GM19328 (cell line): ENCODE data around the gene GPR153.
A peak's percentile ranks its signal among the peaks of the same experiment; 100 is the strongest.

Experiments used
- ATAC-seq: cut with Tn5 transposase; IDR thresholded peaks from one replicate; pipeline ENCODE4 v1.9.1; 2021; ENCODE audit warnings: mild to moderate bottlenecking, moderate library complexity; ENCODE audit not compliant: unreplicated experiment

The GPR153 gene

GRCh38 chr1:6207075-6207885 is 53.6 kb downstream of the GPR153 start:
- no peak for ATAC-seq

GRCh38 chr1:6206520-6206855 is 54.4 kb downstream of the GPR153 start:
- ATAC-seq = no peak

- ATAC-seq = no peak
Measured at GRCh38 chr1:6205849-6206519, 54.9 kb downstream of the GPR153 start, which contains the start of gene RNF207. TSS of gene RNF207 (plus strand) at chr1:6206119. CDS start at chr1:6206536, 417 bp downstream.

GRCh38 chr1:6202256-6202655 is 58.6 kb downstream of the GPR153 start:
- ATAC-seq = no peak

DNA sequence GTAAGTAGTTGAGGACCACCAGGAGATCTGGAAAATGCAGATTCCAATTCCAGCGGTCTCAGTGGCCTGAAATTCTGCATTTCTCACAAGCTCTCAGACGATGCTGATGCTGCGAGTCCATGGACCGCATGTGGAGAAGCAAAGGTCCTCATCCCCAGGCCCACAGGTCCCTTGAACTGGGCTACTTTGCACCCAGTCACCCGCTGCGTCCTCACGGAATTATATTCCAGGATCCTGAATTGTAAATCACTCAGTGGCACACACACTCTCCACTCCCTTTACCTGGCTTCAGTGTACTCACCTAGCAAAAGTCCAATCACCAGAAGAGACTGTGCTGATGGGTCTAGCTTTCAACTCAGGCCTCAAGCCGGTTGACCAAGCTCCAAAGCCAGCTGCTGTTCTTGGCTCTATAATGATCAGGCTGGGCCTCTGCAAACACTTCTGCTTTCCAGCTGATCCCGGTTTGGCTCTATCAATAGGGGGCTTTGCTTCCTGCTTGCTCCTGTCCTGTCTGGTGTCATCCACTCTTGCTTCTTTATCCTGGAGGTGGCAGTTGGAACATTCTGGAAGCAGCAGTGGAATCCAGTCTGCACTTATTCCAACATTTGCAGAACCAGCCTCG is 60.6 kb downstream of the GPR153 start:
- ATAC-seq = no peak

GRCh38 chr1:6199298-6200187 is 61.4 kb downstream of the GPR153 start, which contains the start of gene RPL22:
TSS of gene RPL22 (minus strand) at chr1:6199595. CDS start at chr1:6199573, 22 bp downstream.
- peak; percentile 95 for ATAC-seq

DNA sequence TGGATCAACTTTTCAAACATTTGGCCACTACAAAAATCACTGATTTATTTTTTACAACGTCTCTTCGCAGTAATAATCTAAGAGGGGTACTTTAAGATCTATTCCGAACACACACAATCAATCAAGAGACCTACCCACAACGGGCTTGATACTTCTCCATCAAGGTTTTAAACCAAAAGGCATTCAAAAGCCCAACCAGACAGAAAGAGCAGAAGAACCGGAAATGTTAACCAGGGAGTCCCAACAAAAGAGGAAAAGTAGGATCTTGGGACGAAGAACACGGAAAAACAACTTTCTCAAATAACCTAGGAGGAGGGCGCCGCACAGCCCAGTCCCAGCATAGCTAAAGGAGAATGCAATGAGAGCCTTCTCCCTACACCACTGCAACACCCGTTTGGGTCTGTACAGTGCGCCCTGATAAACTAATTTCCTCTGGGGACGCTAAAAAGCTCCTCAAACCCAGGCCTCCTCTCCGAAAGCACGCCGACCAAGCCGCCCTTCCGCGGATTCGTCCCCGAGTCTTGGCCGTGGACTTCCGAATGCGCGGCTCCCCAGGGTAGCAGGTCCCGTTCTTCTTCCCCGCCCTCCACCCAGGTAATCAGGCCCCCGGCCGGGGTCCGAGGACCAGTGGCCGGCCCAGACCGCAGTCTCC is 62.1 kb downstream of the GPR153 start:
- ATAC-seq = peak; percentile 20

GRCh38 chr1:6197746-6198427 is 63.0 kb downstream of the GPR153 start:
- ATAC-seq = no peak
